Breast epithelium (tissue), 3 donors: Measurements from ENCODE around the gene ARL8A.

Source experiments
- CTCF ChIP-seq, 3 donors: fragments of 450-650 bp; IDR thresholded peaks; one replicate each; pipeline ENCODE4 v1.5.1; 2016 to 2017; ENCODE audit warnings: antibody characterized with exemption in 3 of 3, mild to moderate bottlenecking in 3 of 3, moderate library complexity in 3 of 3
- POLR2A ChIP-seq: fragments of 450-650 bp; IDR thresholded peaks from one replicate; pipeline ENCODE4 v1.6.1; 2016; ENCODE audit warnings: antibody characterized with exemption, mild to moderate bottlenecking, moderate library complexity
- POLR2AphosphoS5 ChIP-seq, 3 donors: sonication (generic); formaldehyde crosslinking; IDR thresholded peaks; one replicate each; pipeline ENCODE4 v1.6.1; 2017; ENCODE audit warnings: antibody characterized with exemption in 3 of 3

GRCh38 chr1:202122639-202123335 is 21.8 kb downstream of the ARL8A start, which contains the start of gene GPR37L1:
- peak in 2 of 3 donors; percentile 32 to 37 for TF ChIP-seq CTCF (IDR thresholded peaks at IDR 0.05)
- TF ChIP-seq POLR2AphosphoS5 (IDR thresholded peaks at IDR 0.05), result no peak
- TF ChIP-seq POLR2A, result no peak
